PC-3 (cell line): Measurements from ENCODE around the gene ZNF18. TPM values are rescaled to one million over a fixed set of nuclear protein-coding genes. Genes with fewer than 3 reads are reported as not detected.

Experiments
- total RNA-seq: library from RNA; depleted of rRNA; stranded (reverse); fragments of >200 nt; gene quantifications from 2 replicates; pipeline ENCODE4 v1.2.3, GENCODE V29; 2014; rRNA removed

ZNF18 gene
- total RNA-seq, 1 experiment from 2014 or later = 10.1 TPM

Other genes starting within 250 kb of the ZNF18 start
- gene MAP2K4, start 23.4 kb upstream of the ZNF18 start, total RNA-seq = 33.9 and 35.5 TPM in 2 replicates